ENCODE results near the gene BTBD7.
A peak's percentile ranks its signal among the peaks of the same experiment; 100 is the strongest.

BTBD7 gene

GRCh38 chr14:93230539-93230938, 102.3 kb downstream of the BTBD7 start:
- H3K4me3 ChIP-seq (ENCODE audit: low read depth, low read length), result no peak overlapping the region
- no peak for DNase-seq (ENCODE audit: low read depth, low spot score)
- TF ChIP-seq CTCF (IDR thresholded peaks at IDR 0.05; ENCODE audit: low read depth, low read length), result no peak
- in situ Hi-C loops (cut with HindIII; ENCODE audit: low sequenced_read_pairs), result no loop called here

GRCh38 chr14:93228550-93228949, 104.3 kb downstream of the BTBD7 start:
- no peak overlapping the region for H3K4me3 ChIP-seq (ENCODE audit: low read depth, low read length)
- DNase-seq (ENCODE audit: low read depth, low spot score), result no peak
- no peak for TF ChIP-seq CTCF (IDR thresholded peaks at IDR 0.05; ENCODE audit: low read depth, low read length)
- in situ Hi-C loops (cut with HindIII; ENCODE audit: low sequenced_read_pairs), result no loop called here

GRCh38 chr14:93223565-93223964, 109.3 kb downstream of the BTBD7 start:
- in situ Hi-C loops (cut with HindIII; ENCODE audit: low sequenced_read_pairs), result no loop called here
- TF ChIP-seq CTCF (IDR thresholded peaks at IDR 0.05; ENCODE audit: low read depth, low read length), result no peak
- no peak overlapping the region for H3K4me3 ChIP-seq (ENCODE audit: low read depth, low read length)
- no peak for DNase-seq (ENCODE audit: low read depth, low spot score)

GRCh38 chr14:93220509-93220908, 112.3 kb downstream of the BTBD7 start:
- no peak overlapping the region for H3K4me3 ChIP-seq (ENCODE audit: low read depth, low read length)
- no peak for DNase-seq (ENCODE audit: low read depth, low spot score)
- no peak for TF ChIP-seq CTCF (IDR thresholded peaks at IDR 0.05; ENCODE audit: low read depth, low read length)
- in situ Hi-C loops (cut with HindIII; ENCODE audit: low sequenced_read_pairs), result no loop called here

- peak; percentile 69 for DNase-seq (ENCODE audit: low read depth, low spot score)
Observed at GRCh38 chr14:93219103-93219726, 113.6 kb downstream of the BTBD7 start.

GRCh38 chr14:93214598-93214997, 118.2 kb downstream of the BTBD7 start:
- TF ChIP-seq CTCF (IDR thresholded peaks at IDR 0.05; ENCODE audit: low read depth, low read length), result no peak

More at GRCh38 chr14:93219103-93219726, 113.6 kb downstream of the BTBD7 start:
- peak; percentile 74 for TF ChIP-seq CTCF (IDR thresholded peaks at IDR 0.05; ENCODE audit: low read depth, low read length)
- in situ Hi-C loops (cut with HindIII; ENCODE audit: low sequenced_read_pairs), result no loop called here
- no peak overlapping the region for H3K4me3 ChIP-seq (ENCODE audit: low read depth, low read length)

More at GRCh38 chr14:93214598-93214997, 118.2 kb downstream of the BTBD7 start:
- H3K4me3 ChIP-seq (ENCODE audit: low read depth, low read length), result no peak overlapping the region
- in situ Hi-C loops (cut with HindIII; ENCODE audit: low sequenced_read_pairs), result no loop called here
- no peak for DNase-seq (ENCODE audit: low read depth, low spot score)
